K562 (cell line): ENCODE results near the gene CLEC1A. TPM values are rescaled to one million over a fixed set of nuclear protein-coding genes. Genes with fewer than 3 reads are reported as not detected.

ENCODE experiments used
- ATAC-seq: fragments of 200-7000 bp; cut with Tn5 transposase; 3 replicates; pipeline ENCODE4 v1.9.1; 2020; ENCODE audit warnings: moderate library complexity
- BruUV-seq: library from RNA; stranded (reverse); fragments of 400-500 nt; replicated peaks from 2 replicates; lab custom pipeline; 2021; lab: Mats Ljungman, UMichigan
- CTCF ChIA-PET: fragments of 300-600 bp; formaldehyde crosslinking; extraction: SDS; loops from one replicate; lab custom pipeline; 2021; ENCODE audit warnings: low intra/inter-chr PET ratio; lab: Yijun Ruan, JAX
- POLR2A ChIA-PET: fragments of 300-600, 350-650 bp; sonication (Branson Sonifier 250); formaldehyde crosslinking; extraction: SDS; loops from one replicate; lab custom pipeline; 2021; ENCODE audit warnings: antibody characterized with exemption, inconsistent platforms; lab: Yijun Ruan, JAX
- DNase-seq, 4 experiments: peaks; one replicate each; pipeline versions ENCODE4 v3.0.0 to v3.0.0-alpha.2; 2011 to 2018; ENCODE audit warnings: low spot score in 3 of 4, mixed read lengths in 3 of 4; ENCODE audit errors: extremely low read depth in 1 of 4
- FAIRE-seq: peaks from 2 replicates; lab custom pipeline; 2011; peaks lifted over from hg19 to GRCh38; lab: Jason Lieb, UNC
- H2AFZ ChIP-seq: 2 replicates; pipeline ENCODE4 v1.6.0; 2011; ENCODE audit warnings: low read depth, low read length, control low read depth, inconsistent platforms
- H3K27ac ChIP-seq: fragments of 200-600 bp; 3 replicates; pipeline ENCODE4 v1.8.0; 2011; ENCODE audit warnings: low read depth, mild to moderate bottlenecking, control low read depth, inconsistent platforms, low read length, moderate library complexity, mixed read lengths; ENCODE audit errors: extremely low read depth
- H3K27me3 ChIP-seq, 2 experiments: fragments of 300-600 bp in 1 of 2; 2 replicates in 1 of 2; 3 replicates in 1 of 2; pipeline versions ENCODE4 v1.6.0 to v1.8.0; 2011; ENCODE audit warnings: inconsistent platforms in 2 of 2, low read length in 2 of 2, mild to moderate bottlenecking in 1 of 2, mixed read lengths in 1 of 2, moderate library complexity in 1 of 2; ENCODE audit not compliant: control insufficient read depth in 2 of 2, insufficient read depth in 2 of 2
- H3K36me3 ChIP-seq: fragments of 300-600 bp; 3 replicates; pipeline ENCODE4 v1.8.0; 2011; ENCODE audit warnings: mild to moderate bottlenecking, low read length, inconsistent platforms; ENCODE audit not compliant: control insufficient read depth, insufficient read depth
- H3K4me1 ChIP-seq, 2 experiments: fragments of 200-600 bp in 1 of 2; replicated peaks in 1 of 2; 2 replicates in 1 of 2; 3 replicates in 1 of 2; pipeline versions ENCODE4 v1.5.1 to v1.8.0; 2011; ENCODE audit warnings: inconsistent platforms in 2 of 2, low read length in 2 of 2, mild to moderate bottlenecking in 1 of 2, mixed read lengths in 1 of 2, moderate library complexity in 1 of 2; ENCODE audit not compliant: control insufficient read depth in 2 of 2, insufficient read depth in 2 of 2
- H3K4me2 ChIP-seq: 2 replicates; pipeline ENCODE4 v1.6.1; 2011; ENCODE audit warnings: low read length, control low read depth, inconsistent platforms, mixed read lengths; ENCODE audit not compliant: insufficient read depth
- H3K4me3 ChIP-seq: fragments of 200-600 bp; sonication (generic), shearing (Covaris generic); 2 replicates; pipeline ENCODE4 v1.5.1; 2016; ENCODE audit warnings: control low read depth, inconsistent platforms
- H3K79me2 ChIP-seq: fragments of 200-600 bp; 3 replicates; pipeline ENCODE4 v1.8.0; 2011; ENCODE audit warnings: low read length, inconsistent platforms; ENCODE audit not compliant: control insufficient read depth, insufficient read depth
- H3K9ac ChIP-seq, 2 experiments: 2 replicates each; pipeline versions ENCODE4 v1.6.0 to v1.6.1; 2011; ENCODE audit warnings: low read depth in 2 of 2, low read length in 2 of 2, control low read depth in 1 of 2, inconsistent platforms in 1 of 2, mild to moderate bottlenecking in 1 of 2, mixed read lengths in 1 of 2; ENCODE audit not compliant: insufficient read depth in 1 of 2
- H3K9me1 ChIP-seq: one replicate; pipeline ENCODE4 v1.6.0; 2011; ENCODE audit warnings: inconsistent platforms, mild to moderate bottlenecking, low read length, moderate library complexity; ENCODE audit not compliant: control insufficient read depth, insufficient read depth
- H3K9me3 ChIP-seq: replicated peaks from 2 replicates; pipeline ENCODE4 v1.5.1; 2011; ENCODE audit warnings: low read depth, low read length, inconsistent platforms; ENCODE audit not compliant: control insufficient read depth, insufficient read depth
- H4K20me1 ChIP-seq: replicated peaks from 2 replicates; pipeline ENCODE4 v1.6.1; 2011; ENCODE audit warnings: low read length, inconsistent platforms, mixed read lengths; ENCODE audit not compliant: control insufficient read depth, insufficient read depth
- ARID2 ChIP-seq: fragments of 450-650 bp; IDR thresholded peaks from 2 replicates; pipeline ENCODE4 v1.6.1; 2017; ENCODE audit warnings: antibody characterized with exemption, mild to moderate bottlenecking
- CTBP1 ChIP-seq: fragments of 450-650 bp; IDR thresholded peaks from 2 replicates; pipeline ENCODE4 v1.6.1; 2016; ENCODE audit warnings: borderline replicate concordance
- ETV5 ChIP-seq: sonication (generic); formaldehyde crosslinking; IDR thresholded peaks from 2 replicates; pipeline ENCODE4 v1.4.0; 2020; ENCODE audit warnings: low read depth, mild to moderate bottlenecking, missing genetic modification reagents
- HIVEP1 ChIP-seq: fragments of 250-450 bp; sonication (Bioruptor Pico); IDR thresholded peaks from 2 replicates; pipeline ENCODE4 v1.4.0; 2020; ENCODE audit warnings: mild to moderate bottlenecking
- KDM5B ChIP-seq: fragments of 200-600 bp; sonication (generic); IDR thresholded peaks from 2 replicates; pipeline ENCODE4 v1.6.1; 2012; ENCODE audit warnings: low read depth, mild to moderate bottlenecking, moderate library complexity, low read length, control low read depth, inconsistent platforms; ENCODE audit not compliant: insufficient replicate concordance
- MAZ ChIP-seq, 2 experiments: fragments of 450-650 bp in 1 of 2; sonication (generic) in 1 of 2; formaldehyde crosslinking; IDR thresholded peaks in 1 of 2; conservative IDR thresholded peaks in 1 of 2; 2 replicates each; pipeline versions ENCODE4 v1.4.0 to v1.5.0; 2020; ENCODE audit warnings: mild to moderate bottlenecking in 1 of 2, missing genetic modification reagents in 1 of 2
- POLR2AphosphoS2 ChIP-seq: IDR thresholded peaks from 2 replicates; pipeline ENCODE4 v1.6.1; 2012; ENCODE audit warnings: low read length, improper control_type of control experiment
- RUNX1 ChIP-seq: sonication (generic); IDR thresholded peaks from 2 replicates; pipeline ENCODE4 v1.6.1; 2016; ENCODE audit warnings: antibody characterized with exemption, low read depth
- SMARCE1 ChIP-seq: fragments of 450-650 bp; IDR thresholded peaks from 2 replicates; pipeline ENCODE4 v1.7.1; 2016; ENCODE audit warnings: mild to moderate bottlenecking
- THRAP3 ChIP-seq: fragments of 450-650 bp; IDR thresholded peaks from 2 replicates; pipeline ENCODE4 v1.6.1; 2016; ENCODE audit warnings: mild to moderate bottlenecking, inconsistent platforms, borderline replicate concordance
- ZSCAN29 ChIP-seq: fragments of 450-650 bp; IDR thresholded peaks from 2 replicates; pipeline ENCODE4 v1.6.1; 2017
- WGBS: fragments of 100-300 bp; shearing (Covaris generic); methylation state at CpG from one replicate; pipeline ENCODE4 v1.1.6; 2016; ENCODE audit warnings: low coverage, mixed read lengths; ENCODE audit not compliant: insufficient coverage; ENCODE audit errors: missing lambda C conversion rate; 5-methylcytosine and 5-hydroxymethylcytosine counted together
- in situ Hi-C: fragments of 300-500 bp; cut with MboI; formaldehyde crosslinking; loops from 4 replicates; pipeline ENCODE4 v1.15.0; 2018; ENCODE audit warnings: inconsistent platforms, mixed read lengths
- intact Hi-C: fragments of 100-400 bp; cut with micrococcal nuclease; formaldehyde crosslinking; loops from 2 replicates; pipeline ENCODE4 v1.14.2; 2022
- polyA plus RNA-seq, 8 experiments: library from polyadenylated mRNA; depleted of rRNA in 4 of 8; stranded (reverse) in 5 of 8; unstranded in 3 of 8; fragments of >200 nt; fragmentation: Nextera tagmentation in 2 of 8; fragmentation: Illumina TruSeq in 1 of 8; extraction: Ambion mirVana in 2 of 8; extraction: Trizol in 1 of 8; gene quantifications; 2 replicates each; pipeline versions ENCODE4 v1.2.1 to v1.2.3, GENCODE V29; 2011 to 2014; ENCODE audit warnings: inconsistent platforms in 1 of 8, missing spikeins in 1 of 8
- total RNA-seq, 7 experiments: library from RNA; depleted of rRNA in 6 of 7; stranded (reverse); fragments of >200 nt in 6 of 7; fragmentation: Illumina TruSeq in 2 of 7; extraction: Trizol in 2 of 7; gene quantifications; 2 replicates each; pipeline versions ENCODE4 v1.2.1 to v1.2.3, GENCODE V29; 2011 to 2021; ENCODE audit warnings: low replicate concordance in 1 of 7
- TF ChIP-seq, protein P1 (sequence below): sonication (generic); formaldehyde crosslinking; IDR thresholded peaks from 2 replicates; pipeline ENCODE4 v1.8.1; 2023; ENCODE audit warnings: mild to moderate bottlenecking, missing genetic modification reagents
- TF ChIP-seq, protein P2 (sequence below): fragments of 250-450 bp; sonication (Bioruptor Pico); IDR thresholded peaks from 2 replicates; pipeline ENCODE4 v1.5.0; 2021; ENCODE audit warnings: mild to moderate bottlenecking, moderate library complexity
- TF ChIP-seq, protein P3 (sequence below): fragments of 450-650 bp; IDR thresholded peaks from 2 replicates; pipeline ENCODE4 v1.6.1; 2018; ENCODE audit not compliant: partially characterized antibody

CLEC1A gene
- total and polyA plus RNA-seq, 9 of the 15 experiments (the other 6 are each of a cell fraction or from before 2014, with no cell fraction given), result 0.04 TPM; not detected in 8

DNA sequence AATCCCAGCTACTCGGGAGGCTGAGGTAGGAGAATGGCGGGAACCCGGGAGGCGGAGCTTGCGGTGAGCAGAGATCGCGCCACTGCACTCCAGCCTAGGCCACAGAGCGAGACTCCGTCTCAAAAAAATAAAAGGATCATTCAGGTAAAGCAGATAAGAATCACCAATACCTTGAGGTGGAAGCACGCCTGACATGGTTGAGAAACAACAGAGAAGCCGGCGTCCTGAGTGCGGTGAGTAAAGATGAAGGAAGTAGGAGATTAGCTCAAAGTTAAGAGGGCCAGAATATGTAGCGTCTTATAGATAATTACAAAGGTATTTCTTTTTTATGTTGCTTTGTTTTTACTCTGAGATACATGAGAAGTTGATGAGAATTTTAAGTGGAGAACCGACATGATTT is 16.5 kb upstream of the CLEC1A start:
- POLR2A ChIA-PET, result interaction anchor here (0.7 kb wide), 1 partner anchor 10 kb away, joined by 3 read pairs; no protein-coding TSS in a partner anchor
- H3K27ac ChIP-seq, result no peak overlapping the region
- 15% methylated on average over 13 of the region's 15 CpGs for WGBS

More for the DNA sequence above, 16.5 kb upstream of the CLEC1A start:
- CTCF ChIA-PET, result interaction anchor here (0.5 kb wide), 1 partner anchor 1020 kb away, joined by 4 read pairs; no protein-coding TSS in a partner anchor
- H3K36me3 ChIP-seq, result no peaks in the 10 kb centered on the region
- H3K4me1 ChIP-seq, result peaks cover 0 to 5% of the 10 kb centered on the region in 2 experiments; a peak in 2 of 5 replicates
- intact Hi-C loops, result no loop called here
- no TSS peak for BruUV-seq
- no peak overlapping the region; the same call in 1 of the 2 replicates for H3K4me2 ChIP-seq
- FAIRE-seq (no peak), DNase-seq (no peak), ATAC-seq (no peak)
- TF ChIP-seq ZSCAN29 (no peak), ETV5 (CRISPR knock-in tag) (no peak), SMARCE1 (no peak), CTBP1 (no peak), POLR2AphosphoS2 (no peak), RUNX1 (no peak), THRAP3 (no peak), HIVEP1 (no peak), KDM5B (no peak), ARID2 (no peak), MAZ (CRISPR knock-in tag; conservative IDR thresholded peaks at IDR 0.05 in 1 of 2, IDR thresholded peaks at IDR 0.05 in 1 of 2) (no peak)
- TF ChIP-seq, protein P1, sequence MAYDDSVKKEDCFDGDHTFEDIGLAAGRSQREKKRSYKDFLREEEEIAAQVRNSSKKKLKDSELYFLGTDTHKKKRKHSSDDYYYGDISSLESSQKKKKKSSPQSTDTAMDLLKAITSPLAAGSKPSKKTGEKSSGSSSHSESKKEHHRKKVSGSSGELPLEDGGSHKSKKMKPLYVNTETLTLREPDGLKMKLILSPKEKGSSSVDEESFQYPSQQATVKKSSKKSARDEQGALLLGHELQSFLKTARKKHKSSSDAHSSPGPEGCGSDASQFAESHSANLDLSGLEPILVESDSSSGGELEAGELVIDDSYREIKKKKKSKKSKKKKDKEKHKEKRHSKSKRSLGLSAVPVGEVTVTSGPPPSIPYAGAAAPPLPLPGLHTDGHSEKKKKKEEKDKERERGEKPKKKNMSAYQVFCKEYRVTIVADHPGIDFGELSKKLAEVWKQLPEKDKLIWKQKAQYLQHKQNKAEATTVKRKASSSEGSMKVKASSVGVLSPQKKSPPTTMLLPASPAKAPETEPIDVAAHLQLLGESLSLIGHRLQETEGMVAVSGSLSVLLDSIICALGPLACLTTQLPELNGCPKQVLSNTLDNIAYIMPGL (CRISPR knock-in tag), result no peak
- TF ChIP-seq, protein P2, sequence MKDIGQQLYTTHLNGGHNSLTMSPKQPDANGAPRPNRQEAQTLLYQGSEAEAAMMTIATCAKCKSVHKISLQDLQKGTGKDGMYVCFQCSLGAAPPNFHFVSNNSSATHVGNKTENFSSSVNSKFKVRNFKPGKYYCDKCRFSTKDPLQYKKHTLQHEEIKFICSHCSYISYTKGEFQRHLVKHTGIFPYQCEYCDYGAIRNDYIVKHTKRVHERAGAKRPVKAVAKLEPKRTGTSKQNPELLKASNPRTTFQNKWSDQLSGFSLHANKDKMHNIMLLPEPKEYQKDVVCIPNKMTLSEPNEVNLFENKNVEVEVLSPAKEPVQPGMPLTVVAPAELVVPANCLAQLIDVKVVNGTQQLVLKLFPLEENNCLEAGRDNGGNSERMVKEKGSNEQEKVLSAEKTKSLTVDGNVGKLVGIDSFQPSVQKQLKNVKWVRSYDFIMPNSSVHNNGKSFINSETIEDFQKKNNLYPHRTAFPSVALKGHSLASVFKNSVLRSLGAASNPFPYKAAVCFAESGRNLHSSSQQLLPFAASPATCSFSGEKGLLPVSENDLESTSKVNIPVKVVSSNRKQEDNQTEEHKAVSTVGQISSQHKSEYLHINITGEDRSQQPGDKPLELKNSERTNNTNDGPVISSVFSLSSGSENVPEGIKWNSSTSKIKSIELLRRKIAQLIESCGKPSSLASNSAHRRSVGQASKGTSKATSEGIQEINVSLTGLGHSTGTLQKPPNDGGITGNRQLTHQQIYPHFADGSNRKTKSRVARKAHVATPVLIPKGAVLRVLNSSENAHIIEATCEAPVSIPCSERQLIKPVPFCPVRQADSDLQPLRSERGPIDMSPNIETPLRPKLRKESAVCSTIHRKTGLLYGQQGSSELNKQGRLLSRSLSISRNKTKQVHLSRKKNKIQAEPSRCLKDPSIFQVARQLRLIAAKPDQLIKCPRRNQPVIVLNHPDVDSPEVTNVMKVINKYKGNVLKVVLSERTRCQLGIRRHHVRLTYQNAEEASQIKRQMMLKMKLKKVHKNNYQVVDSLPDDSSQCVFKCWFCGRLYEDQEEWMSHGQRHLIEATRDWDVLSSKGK (CRISPR knock-in tag), result no peak
- TF ChIP-seq, protein P3, sequence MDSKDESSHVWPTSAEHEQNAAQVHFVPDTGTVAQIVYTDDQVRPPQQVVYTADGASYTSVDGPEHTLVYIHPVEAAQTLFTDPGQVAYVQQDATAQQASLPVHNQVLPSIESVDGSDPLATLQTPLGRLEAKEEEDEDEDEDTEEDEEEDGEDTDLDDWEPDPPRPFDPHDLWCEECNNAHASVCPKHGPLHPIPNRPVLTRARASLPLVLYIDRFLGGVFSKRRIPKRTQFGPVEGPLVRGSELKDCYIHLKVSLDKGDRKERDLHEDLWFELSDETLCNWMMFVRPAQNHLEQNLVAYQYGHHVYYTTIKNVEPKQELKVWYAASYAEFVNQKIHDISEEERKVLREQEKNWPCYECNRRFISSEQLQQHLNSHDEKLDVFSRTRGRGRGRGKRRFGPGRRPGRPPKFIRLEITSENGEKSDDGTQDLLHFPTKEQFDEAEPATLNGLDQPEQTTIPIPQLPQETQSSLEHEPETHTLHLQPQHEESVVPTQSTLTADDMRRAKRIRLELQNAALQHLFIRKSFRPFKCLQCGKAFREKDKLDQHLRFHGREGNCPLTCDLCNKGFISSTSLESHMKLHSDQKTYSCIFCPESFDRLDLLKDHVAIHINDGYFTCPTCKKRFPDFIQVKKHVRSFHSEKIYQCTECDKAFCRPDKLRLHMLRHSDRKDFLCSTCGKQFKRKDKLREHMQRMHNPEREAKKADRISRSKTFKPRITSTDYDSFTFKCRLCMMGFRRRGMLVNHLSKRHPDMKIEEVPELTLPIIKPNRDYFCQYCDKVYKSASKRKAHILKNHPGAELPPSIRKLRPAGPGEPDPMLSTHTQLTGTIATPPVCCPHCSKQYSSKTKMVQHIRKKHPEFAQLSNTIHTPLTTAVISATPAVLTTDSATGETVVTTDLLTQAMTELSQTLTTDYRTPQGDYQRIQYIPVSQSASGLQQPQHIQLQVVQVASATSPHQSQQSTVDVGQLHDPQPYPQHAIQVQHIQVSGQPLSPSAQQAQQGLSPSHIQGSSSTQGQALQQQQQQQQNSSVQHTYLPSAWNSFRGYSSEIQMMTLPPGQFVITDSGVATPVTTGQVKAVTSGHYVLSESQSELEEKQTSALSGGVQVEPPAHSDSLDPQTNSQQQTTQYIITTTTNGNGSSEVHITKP, result no peak
- H3K27me3 ChIP-seq, result no peaks in the 10 kb centered on the region; a peak in 2 of 5 replicates
- no peak overlapping the region for H3K9ac ChIP-seq
- in situ Hi-C loops, result no loop called here
- H3K4me3 ChIP-seq, result no peak overlapping the region
- peak overlapping the region; percentile 44 for H2AFZ ChIP-seq
- H3K9me1 ChIP-seq, result no peaks in the 10 kb centered on the region
- H3K9me3 ChIP-seq, result no peaks in the 10 kb centered on the region
- H3K79me2 ChIP-seq, result no peaks in the 10 kb centered on the region
- no peaks in the 10 kb centered on the region for H4K20me1 ChIP-seq
